Endothelial cell of hepatic sinusoid (primary cell): ENCODE measurements around the gene ZNF664.

Experiments
- in situ Hi-C: cut with HindIII; loops from 2 replicates; pipeline ENCODE4 v1.10.0; 2017; ENCODE audit warnings: low sequenced_read_pairs

ZNF664 gene

GRCh38 chr12:123956249-123956648 is 16.8 kb upstream of the ZNF664 start:
- in situ Hi-C loops, result no loop called here

DNA sequence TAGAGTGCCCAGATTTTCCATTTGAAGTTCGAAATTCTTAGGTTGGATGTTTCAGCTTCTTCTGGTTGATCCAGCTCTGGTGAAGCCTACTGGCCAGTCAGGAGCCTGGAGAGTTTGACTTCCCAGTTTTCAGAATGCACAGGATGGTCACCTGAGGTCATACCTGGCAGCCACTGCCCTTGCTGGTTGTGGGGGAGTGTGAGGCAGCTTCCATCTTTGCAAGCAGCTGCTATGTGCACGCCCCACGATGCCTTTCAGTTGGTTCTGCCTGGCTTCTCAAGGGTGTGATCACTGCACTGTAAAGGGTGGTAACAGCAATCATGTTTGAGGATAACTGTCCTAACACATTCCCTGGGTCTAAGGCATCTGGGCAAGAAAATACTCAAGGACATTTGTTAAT is 15.8 kb upstream of the ZNF664 start:
- in situ Hi-C loops, result no loop called here

GRCh38 chr12:123958462-123958861 is 14.6 kb upstream of the ZNF664 start:
- in situ Hi-C loops, result no loop called here

GRCh38 chr12:123958876-123959275 is 14.1 kb upstream of the ZNF664 start:
- in situ Hi-C loops, result no loop called here

GRCh38 chr12:123960029-123960735 is 12.8 kb upstream of the ZNF664 start:
- in situ Hi-C loops, result loop anchor here (10.0 kb wide), 1 partner anchor 45 kb away; no protein-coding TSS in a partner anchor

GRCh38 chr12:123960856-123961255 is 12.2 kb upstream of the ZNF664 start:
- in situ Hi-C loops, result loop anchor here (10.0 kb wide), 1 partner anchor 46 kb away; no protein-coding TSS in a partner anchor

- in situ Hi-C loops, result loop anchor here (10.0 kb wide), 1 partner anchor 47 kb away; no protein-coding TSS in a partner anchor
Measured at GRCh38 chr12:123961585-123962345, 11.2 kb upstream of the ZNF664 start.

DNA sequence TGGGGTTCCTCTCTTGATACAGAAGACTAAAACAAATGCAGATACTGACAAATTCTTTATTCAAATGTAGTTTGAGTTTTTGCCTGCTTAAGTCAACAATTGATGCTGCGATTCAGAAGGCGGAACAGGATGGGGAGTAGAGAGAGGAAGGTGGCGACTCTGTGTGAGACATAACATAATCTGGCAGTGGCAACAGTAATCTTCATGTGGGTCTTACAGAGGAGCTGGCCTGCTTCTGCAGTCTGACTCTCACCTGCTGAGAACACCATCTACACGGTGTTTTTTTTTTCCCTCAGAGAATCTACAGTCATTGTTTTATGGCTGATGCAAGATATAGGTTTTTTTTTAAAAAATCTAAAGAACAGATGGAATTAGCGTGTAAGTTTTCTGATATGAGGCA is 10.5 kb upstream of the ZNF664 start:
- in situ Hi-C loops, result loop anchor here (10.0 kb wide), 1 partner anchor 48 kb away; no protein-coding TSS in a partner anchor

GRCh38 chr12:123963821-123964220 is 9.2 kb upstream of the ZNF664 start:
- in situ Hi-C loops, result loop anchor here (10.0 kb wide), 1 partner anchor 49 kb away; no protein-coding TSS in a partner anchor

DNA sequence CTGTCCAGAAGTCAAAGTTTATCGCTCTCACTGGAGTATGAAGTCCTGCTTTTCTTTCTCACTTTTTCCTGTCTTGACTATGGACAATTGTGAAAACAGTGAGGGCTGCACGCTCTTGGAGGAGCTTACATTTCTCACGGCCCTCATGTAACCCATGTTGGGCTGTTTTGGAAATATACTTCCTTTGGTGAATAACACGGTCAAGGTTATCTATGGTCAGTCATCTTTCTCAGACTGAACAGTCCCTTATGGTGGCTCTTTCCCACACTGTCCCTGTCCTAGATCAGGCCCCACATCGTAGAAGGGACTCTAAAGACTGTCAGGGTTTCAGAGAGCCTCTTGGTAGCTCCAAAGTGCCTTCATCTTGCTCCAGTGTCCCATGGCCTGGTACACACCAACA is 7.6 kb upstream of the ZNF664 start:
- in situ Hi-C loops, result loop anchor here (10.0 kb wide), 1 partner anchor 51 kb away; no protein-coding TSS in a partner anchor

- in situ Hi-C loops, result loop anchor here (10.0 kb wide), 1 partner anchor 52 kb away; no protein-coding TSS in a partner anchor
Measured at GRCh38 chr12:123966596-123966995, 6.4 kb upstream of the ZNF664 start.

GRCh38 chr12:123967121-123967586 is 5.9 kb upstream of the ZNF664 start:
- in situ Hi-C loops, result loop anchor here (10.0 kb wide), 1 partner anchor 52 kb away; no protein-coding TSS in a partner anchor

DNA sequence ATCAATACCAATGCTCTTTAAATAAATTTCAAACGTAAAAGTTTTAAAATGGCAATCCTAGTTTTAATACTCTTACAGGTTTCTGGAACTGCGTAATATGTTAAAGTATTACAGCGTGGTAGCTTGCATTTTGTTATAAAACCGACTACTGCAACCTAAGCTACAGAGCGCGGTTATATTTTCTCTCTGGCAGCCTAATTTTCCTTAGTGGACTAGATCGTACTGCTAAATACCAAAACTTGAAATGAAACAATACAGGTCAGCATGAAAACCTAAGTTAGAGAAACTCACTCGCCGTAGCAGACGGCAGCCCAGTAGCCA is 1.6 kb upstream of the ZNF664 start:
- in situ Hi-C loops, result no loop called here

DNA sequence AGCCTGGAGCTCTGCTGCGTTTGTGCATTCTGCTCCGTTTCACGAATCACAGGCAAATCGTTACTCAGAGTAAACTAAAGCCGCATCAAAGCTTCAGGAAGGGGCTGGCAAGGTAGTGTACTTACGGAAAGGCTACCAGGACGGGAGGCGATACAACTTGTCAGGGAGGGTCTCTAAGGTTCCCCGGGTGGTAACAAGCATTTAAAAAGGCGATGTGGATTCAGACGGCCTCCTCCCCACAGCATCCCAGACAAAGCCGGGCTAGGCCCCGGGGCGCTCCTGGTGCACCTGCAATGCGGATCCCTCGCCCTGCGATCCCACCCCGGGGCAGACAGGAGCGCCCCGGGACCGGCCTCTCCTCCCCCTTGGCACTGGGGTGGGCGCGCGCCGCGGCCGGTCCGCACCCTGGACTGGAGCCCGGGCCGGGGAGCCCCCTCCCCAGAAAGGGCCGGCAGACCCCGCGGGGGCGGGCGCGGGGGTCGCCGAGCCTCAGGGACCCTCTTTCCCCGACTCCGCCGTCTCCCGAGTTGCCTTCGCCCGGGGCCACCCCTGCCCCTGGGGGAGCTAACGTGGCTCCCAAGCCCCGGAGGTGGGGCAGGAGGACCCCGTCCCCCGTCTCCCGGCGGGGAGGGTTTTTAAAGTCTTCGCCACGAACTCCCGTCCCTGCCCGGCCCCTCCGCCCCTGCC is 1.1 kb upstream of the ZNF664 start:
- in situ Hi-C loops, result no loop called here

DNA sequence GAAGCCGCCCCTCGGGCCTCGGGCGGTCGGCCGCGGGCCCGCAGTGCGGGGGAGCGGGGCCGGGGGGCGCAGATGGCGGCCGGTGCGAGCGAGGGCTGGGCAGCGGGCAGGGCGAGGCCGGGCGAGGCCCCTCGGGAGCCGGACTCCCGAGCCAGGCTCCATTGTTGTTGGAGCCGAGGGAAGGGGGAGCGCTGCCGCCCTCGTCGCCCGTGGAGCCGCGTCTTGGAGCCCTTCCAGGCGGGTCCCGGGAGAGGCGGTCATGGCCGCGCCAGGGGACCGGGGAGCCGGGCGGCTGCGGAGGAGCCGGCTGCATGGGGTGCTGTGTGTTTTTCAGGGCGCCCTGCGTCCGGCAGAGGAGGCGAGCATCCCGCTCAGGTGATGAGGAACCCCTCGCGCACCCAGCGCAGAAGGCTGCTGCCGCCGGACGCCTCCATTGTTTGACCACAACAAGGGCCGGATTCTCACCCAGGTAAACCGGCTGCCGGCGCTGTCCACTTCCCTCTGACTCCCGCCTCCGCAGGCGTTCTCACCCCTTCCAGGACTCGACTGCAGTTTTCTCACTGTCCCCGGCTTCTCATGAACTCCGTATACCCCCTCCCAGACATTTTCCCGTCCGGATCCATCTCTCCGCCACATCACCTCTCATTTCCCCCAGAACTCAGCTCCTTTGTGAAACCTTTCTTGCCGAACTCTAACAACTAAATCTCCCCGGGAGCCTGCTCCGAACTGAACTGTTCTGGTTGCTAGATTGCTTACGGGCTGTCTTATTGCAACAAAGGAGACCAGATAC is 732 bp downstream of the ZNF664 start:
- in situ Hi-C loops, result no loop called here

DNA sequence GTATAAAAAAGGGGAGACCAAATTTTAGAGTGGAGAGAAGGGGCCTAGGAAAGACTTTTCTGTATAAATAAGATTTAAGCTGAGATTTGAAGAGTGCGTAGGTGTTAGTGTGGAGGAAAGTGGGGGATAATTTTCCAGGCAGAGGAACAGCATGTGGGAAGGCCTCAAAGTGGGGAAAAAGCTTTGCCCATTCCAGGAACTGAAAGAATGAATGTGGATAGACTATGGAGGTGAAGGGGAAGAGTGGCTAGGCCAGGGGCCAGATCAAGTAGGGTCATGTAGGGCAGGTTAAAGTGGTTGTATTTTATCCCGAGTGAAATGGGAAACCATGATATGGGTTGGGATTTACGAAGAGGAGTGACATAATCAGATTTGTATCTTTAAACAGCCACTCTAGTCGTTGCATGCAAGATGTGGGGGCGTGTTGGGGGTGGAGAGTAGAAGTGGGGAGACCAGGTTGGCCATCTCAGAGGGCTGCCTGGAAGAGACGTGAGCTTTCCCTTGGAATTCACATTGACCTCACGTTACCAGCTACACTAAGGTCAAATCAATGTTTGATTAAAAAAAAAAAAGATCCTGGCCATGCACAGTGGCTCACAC is 3.3 kb downstream of the ZNF664 start:
- in situ Hi-C loops, result no loop called here

GRCh38 chr12:123979566-123979965 is 6.6 kb downstream of the ZNF664 start:
- in situ Hi-C loops, result no loop called here

DNA sequence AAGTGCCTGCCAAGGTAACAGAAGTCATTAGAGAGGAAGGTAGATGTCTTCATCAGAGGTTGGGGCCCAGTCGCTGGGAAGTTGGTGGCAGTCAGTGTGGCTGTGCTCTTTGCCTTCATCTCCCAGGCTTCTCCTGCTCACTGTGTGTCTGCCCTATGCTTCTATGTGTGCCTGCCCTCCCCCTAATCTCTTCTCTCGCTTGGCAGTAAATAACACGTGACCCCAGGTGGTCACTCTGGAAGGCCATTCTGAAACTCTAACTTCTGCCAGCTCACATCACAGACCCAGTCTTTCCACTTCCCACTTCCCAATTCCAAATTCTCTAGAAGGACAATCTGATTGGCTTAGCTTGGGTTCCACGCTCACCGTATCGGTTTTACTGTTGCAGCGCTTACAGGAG is 9.3 kb downstream of the ZNF664 start:
- in situ Hi-C loops, result loop anchor here (5.0 kb wide), 1 partner anchor 80 kb away; no protein-coding TSS in a partner anchor

DNA sequence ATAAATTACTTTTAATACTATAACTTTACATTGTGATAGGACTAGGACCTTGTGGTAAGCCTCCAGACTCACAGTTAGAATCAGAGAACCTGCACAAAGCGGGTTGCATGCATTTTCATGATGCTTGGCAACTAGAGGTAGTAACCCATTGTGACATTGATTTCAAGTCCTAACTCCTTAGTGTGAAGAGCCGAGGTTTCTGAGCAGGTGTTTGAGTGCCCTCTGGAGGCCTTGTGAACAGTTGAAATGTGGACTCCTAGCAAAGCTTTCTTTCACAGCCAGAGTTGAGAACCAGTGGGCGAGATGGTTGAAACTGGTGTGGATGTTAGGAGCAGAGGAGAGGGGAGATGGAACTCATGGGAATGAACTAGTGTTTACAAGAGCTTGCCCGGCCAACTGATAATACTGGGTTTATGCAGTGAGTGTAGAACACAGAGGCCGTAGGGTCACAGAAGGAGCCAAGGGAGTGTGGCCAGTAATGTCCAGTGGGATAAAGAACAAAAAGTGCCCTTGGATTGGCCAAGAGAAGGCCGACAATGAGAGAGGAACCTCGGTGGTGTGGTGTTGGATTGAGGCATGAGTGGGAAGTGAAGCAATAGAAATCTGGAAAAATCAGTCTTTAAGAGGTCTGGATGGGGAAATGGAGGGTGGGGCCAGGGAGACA is 10.9 kb downstream of the ZNF664 start:
- in situ Hi-C loops, result loop anchor here (5.0 kb wide), 1 partner anchor 82 kb away; no protein-coding TSS in a partner anchor
